AG04450 (cell line): ENCODE results near the gene MCTP1. TPM values are rescaled to one million over a fixed set of nuclear protein-coding genes. Genes with fewer than 3 reads are reported as not detected.

ENCODE experiments used
- CTCF ChIA-PET: fragments of 300-600, 350-600 bp; formaldehyde crosslinking; extraction: SDS; loops from one replicate; lab custom pipeline; 2022; ENCODE audit warnings: antibody characterized with exemption, inconsistent platforms; lab: Charles Lee
- POLR2A ChIA-PET: fragments of 350-600 bp; formaldehyde crosslinking; extraction: SDS; loops from one replicate; lab custom pipeline; 2021; ENCODE audit warnings: antibody characterized with exemption, inconsistent platforms; lab: Yijun Ruan, JAX
- DNase-seq: peaks from one replicate; pipeline ENCODE4 v3.0.0-alpha.2; 2011; ENCODE audit warnings: low read depth, low spot score
- H3K27ac ChIP-seq: one replicate; pipeline ENCODE4 v1.5.1; 2012; ENCODE audit warnings: low read depth, low read length, control low read depth
- H3K27me3 ChIP-seq: one replicate; pipeline ENCODE4 v1.6.0; 2012; ENCODE audit warnings: low read length; ENCODE audit not compliant: control insufficient read depth, insufficient read depth
- H3K4me3 ChIP-seq: 2 replicates; pipeline ENCODE4 v1.5.1; 2011; ENCODE audit warnings: mild to moderate bottlenecking, low read depth, low read length, control low read depth
- H3K9me3 ChIP-seq: 2 replicates; pipeline ENCODE4 v1.5.1; 2012; ENCODE audit warnings: low read length; ENCODE audit not compliant: control insufficient read depth, insufficient read depth
- polyA plus RNA-seq: library from polyadenylated mRNA; depleted of rRNA; stranded (reverse); fragments of >200 nt; gene quantifications from 2 replicates; pipeline ENCODE4 v1.2.3, GENCODE V29; 2011
- TF ChIP-seq, protein P1 (sequence below): IDR thresholded peaks from 2 replicates; pipeline ENCODE4 v1.5.1; 2011; ENCODE audit warnings: low read depth, low read length, control low read depth, inconsistent platforms

Gene MCTP1
- polyA plus RNA-seq, 1 experiment, result 0.66 TPM

- DNase-seq, result no peak
- TF ChIP-seq, protein P1, sequence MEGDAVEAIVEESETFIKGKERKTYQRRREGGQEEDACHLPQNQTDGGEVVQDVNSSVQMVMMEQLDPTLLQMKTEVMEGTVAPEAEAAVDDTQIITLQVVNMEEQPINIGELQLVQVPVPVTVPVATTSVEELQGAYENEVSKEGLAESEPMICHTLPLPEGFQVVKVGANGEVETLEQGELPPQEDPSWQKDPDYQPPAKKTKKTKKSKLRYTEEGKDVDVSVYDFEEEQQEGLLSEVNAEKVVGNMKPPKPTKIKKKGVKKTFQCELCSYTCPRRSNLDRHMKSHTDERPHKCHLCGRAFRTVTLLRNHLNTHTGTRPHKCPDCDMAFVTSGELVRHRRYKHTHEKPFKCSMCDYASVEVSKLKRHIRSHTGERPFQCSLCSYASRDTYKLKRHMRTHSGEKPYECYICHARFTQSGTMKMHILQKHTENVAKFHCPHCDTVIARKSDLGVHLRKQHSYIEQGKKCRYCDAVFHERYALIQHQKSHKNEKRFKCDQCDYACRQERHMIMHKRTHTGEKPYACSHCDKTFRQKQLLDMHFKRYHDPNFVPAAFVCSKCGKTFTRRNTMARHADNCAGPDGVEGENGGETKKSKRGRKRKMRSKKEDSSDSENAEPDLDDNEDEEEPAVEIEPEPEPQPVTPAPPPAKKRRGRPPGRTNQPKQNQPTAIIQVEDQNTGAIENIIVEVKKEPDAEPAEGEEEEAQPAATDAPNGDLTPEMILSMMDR, result no peak
- Histone ChIP-seq H3K4me3 (no peak overlapping the region), H3K9me3 (no peaks in the 10 kb centered on the region), H3K27me3 (no peaks in the 10 kb centered on the region), H3K27ac (no peak overlapping the region)
- CTCF ChIA-PET, result no interaction called here
- POLR2A ChIA-PET, result no interaction called here
Observed at GRCh38 chr5:95164861-95165260, 120.0 kb downstream of the MCTP1 start.

- H3K9me3 ChIP-seq, result no peaks in the 10 kb centered on the region
- TF ChIP-seq, protein P1, result no peak
- H3K27ac ChIP-seq, result no peak overlapping the region
- DNase-seq, result no peak
- CTCF ChIA-PET, result no interaction called here
- no peak overlapping the region for H3K4me3 ChIP-seq
- POLR2A ChIA-PET, result no interaction called here
- H3K27me3 ChIP-seq, result no peaks in the 10 kb centered on the region
Observed at GRCh38 chr5:95163079-95163478, 121.8 kb downstream of the MCTP1 start.

GRCh38 chr5:95162231-95162992, 122.5 kb downstream of the MCTP1 start:
- no peak overlapping the region for H3K27ac ChIP-seq
- H3K27me3 ChIP-seq, result no peaks in the 10 kb centered on the region
- TF ChIP-seq, protein P1, result no peak
- POLR2A ChIA-PET, result no interaction called here
- CTCF ChIA-PET, result no interaction called here
- no peaks in the 10 kb centered on the region for H3K9me3 ChIP-seq
- no peak overlapping the region for H3K4me3 ChIP-seq
- DNase-seq, result no peak

DNA sequence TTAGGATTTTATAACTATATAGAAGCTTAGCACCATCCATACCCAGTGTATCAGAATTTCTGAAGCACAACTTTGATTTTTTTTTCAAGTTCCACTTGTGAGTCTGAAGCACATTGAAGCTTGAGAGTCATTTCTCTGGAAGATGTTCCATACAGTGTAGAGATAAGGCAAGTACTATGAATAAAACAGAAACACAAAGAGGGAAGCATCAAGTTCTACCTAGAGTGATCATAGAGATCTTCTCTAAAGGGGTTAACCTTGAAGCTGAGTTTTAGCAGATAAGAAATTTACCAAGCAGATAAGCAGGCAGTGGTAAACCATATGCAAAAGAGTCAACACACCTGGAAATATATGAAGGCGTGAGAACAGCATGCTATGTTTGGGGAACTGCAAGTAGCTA, 125.3 kb downstream of the MCTP1 start:
- no peak overlapping the region for H3K27ac ChIP-seq
- H3K9me3 ChIP-seq, result no peaks in the 10 kb centered on the region
- DNase-seq, result no peak
- no peaks in the 10 kb centered on the region for H3K27me3 ChIP-seq
- ChIA-PET CTCF (interaction anchor here (0.7 kb wide), 1 partner anchor 9 kb away, joined by 4 read pairs; no protein-coding TSS in a partner anchor), POLR2A (no interaction called here)
- TF ChIP-seq, protein P1, result no peak
- no peak overlapping the region for H3K4me3 ChIP-seq

GRCh38 chr5:95155888-95156287, 129.0 kb downstream of the MCTP1 start:
- no peaks in the 10 kb centered on the region for H3K27me3 ChIP-seq
- no peak for DNase-seq
- ChIA-PET POLR2A (no interaction called here), CTCF (no interaction called here)
- H3K9me3 ChIP-seq, result no peaks in the 10 kb centered on the region
- no peak overlapping the region for H3K4me3 ChIP-seq
- H3K27ac ChIP-seq, result no peak overlapping the region
- TF ChIP-seq, protein P1, result no peak
